GM12878 (cell line): ENCODE results near the gene NFATC1. TPM values are rescaled to one million over a fixed set of nuclear protein-coding genes. Genes with fewer than 3 reads are reported as not detected.

Source experiments
- ATAC-seq: fragments of 200-7000 bp; cut with Tn5 transposase; 3 replicates; pipeline ENCODE4 v1.9.1; 2020; ENCODE audit warnings: mild to moderate bottlenecking, moderate library complexity
- BruUV-seq: library from RNA; stranded (reverse); fragments of 400-500 nt; replicated peaks from 2 replicates; lab custom pipeline; 2021; lab: Mats Ljungman, UMichigan
- CTCF ChIA-PET: fragments of 300-600 bp; sonication (Branson Sonifier 250); formaldehyde crosslinking; extraction: SDS; loops from one replicate; lab custom pipeline; 2021; ENCODE audit warnings: inconsistent platforms; lab: Yijun Ruan, JAX
- POLR2A ChIA-PET: fragments of 350-600 bp; formaldehyde crosslinking; extraction: SDS; loops from one replicate; lab custom pipeline; 2021; ENCODE audit warnings: inconsistent platforms; lab: Charles Lee
- RAD21 ChIA-PET: fragments of 300-600 bp; sonication (Branson Sonifier 250); formaldehyde crosslinking; loops from one replicate; lab custom pipeline; 2023; ENCODE audit warnings: antibody characterized with exemption; ENCODE audit not compliant: unreplicated experiment; lab: Charles Lee
- SMC1A ChIA-PET: fragments of 300-600 bp; sonication (Branson Sonifier 250); formaldehyde crosslinking; loops from one replicate; lab custom pipeline; 2023; ENCODE audit not compliant: unreplicated experiment, uncharacterized antibody; lab: Charles Lee
- DNase-seq: peaks from one replicate; pipeline ENCODE4 v3.0.0-alpha.2; 2011; ENCODE audit warnings: low read depth, low spot score
- FAIRE-seq: peaks from 3 replicates; lab custom pipeline; 2011; peaks lifted over from hg19 to GRCh38; lab: Jason Lieb, UNC
- H2AFZ ChIP-seq: 2 replicates; pipeline ENCODE4 v1.6.0; 2011; ENCODE audit warnings: low read depth, low read length, control low read depth; ENCODE audit not compliant: control insufficient read depth
- H3K27ac ChIP-seq: 2 replicates; pipeline ENCODE4 v1.5.1; 2011; ENCODE audit warnings: control low read depth; ENCODE audit not compliant: control insufficient read depth, insufficient read depth
- H3K27me3 ChIP-seq, 2 experiments: replicated peaks in 1 of 2; 2 replicates each; pipeline versions ENCODE4 v1.6.0 to v1.6.1; 2011; ENCODE audit warnings: low read length in 1 of 2; ENCODE audit not compliant: control insufficient read depth in 2 of 2, insufficient read depth in 2 of 2
- H3K36me3 ChIP-seq, 2 experiments: 2 replicates each; pipeline ENCODE4 v1.5.1; 2011; ENCODE audit warnings: low read length in 1 of 2; ENCODE audit not compliant: control insufficient read depth in 2 of 2, insufficient read depth in 2 of 2
- H3K4me1 ChIP-seq: 2 replicates; pipeline ENCODE4 v1.6.1; 2011; ENCODE audit warnings: mild to moderate bottlenecking, low read length, moderate library complexity, mixed read lengths; ENCODE audit not compliant: control insufficient read depth, insufficient read depth
- H3K4me2 ChIP-seq: 2 replicates; pipeline ENCODE4 v1.6.0; 2011; ENCODE audit warnings: control low read depth; ENCODE audit not compliant: control insufficient read depth, insufficient read depth
- H3K4me3 ChIP-seq: fragments of 200-600 bp; sonication (generic); 2 replicates; pipeline ENCODE4 v1.5.1; 2016
- H3K79me2 ChIP-seq: 2 replicates; pipeline ENCODE4 v1.6.0; 2011; ENCODE audit warnings: low read length; ENCODE audit not compliant: control insufficient read depth, insufficient read depth
- H3K9ac ChIP-seq: 2 replicates; pipeline ENCODE4 v1.8.0; 2011; ENCODE audit warnings: low read length, control low read depth, mixed read lengths; ENCODE audit not compliant: control insufficient read depth, insufficient read depth
- H3K9me3 ChIP-seq: replicated peaks from 3 replicates; pipeline ENCODE4 v1.5.1; 2011; ENCODE audit warnings: mild to moderate bottlenecking, low read length; ENCODE audit not compliant: control insufficient read depth, insufficient read depth
- H4K20me1 ChIP-seq: 2 replicates; pipeline ENCODE4 v1.6.0; 2011; ENCODE audit not compliant: control insufficient read depth, insufficient read depth
- CEBPB ChIP-seq, 2 experiments: fragments of 150-350 bp in 1 of 2; IDR thresholded peaks; 2 replicates each; pipeline ENCODE4 v1.6.1; 2012 to 2014; ENCODE audit warnings: low read depth in 2 of 2, low read length in 2 of 2, borderline replicate concordance in 1 of 2, inconsistent platforms in 1 of 2
- CHD4 ChIP-seq: fragments of 200-600 bp; sonication (generic); IDR thresholded peaks from 2 replicates; pipeline ENCODE4 v1.6.1; 2016; ENCODE audit warnings: mild to moderate bottlenecking
- SMC3 ChIP-seq: IDR thresholded peaks from 2 replicates; pipeline ENCODE4 v1.6.1; 2011; ENCODE audit warnings: low read length, improper control_type of control experiment, borderline replicate concordance
- ZNF207 ChIP-seq: fragments of 450-650 bp; IDR thresholded peaks from 2 replicates; pipeline ENCODE4 v1.6.1; 2014; ENCODE audit warnings: antibody characterized with exemption, mild to moderate bottlenecking, borderline replicate concordance
- WGBS: methylation state at CpG from one replicate; pipeline ENCODE4 v1.1.6; 2016; ENCODE audit warnings: low lambda C conversion rate; ENCODE audit not compliant: insufficient replicate concordance, insufficient coverage; ENCODE audit errors: missing lambda C conversion rate; 5-methylcytosine and 5-hydroxymethylcytosine counted together
- in situ Hi-C: fragments of 300-500 bp; cut with MboI; formaldehyde crosslinking; loops from 9 replicates; pipeline ENCODE4 v1.14.3; 2018; ENCODE audit warnings: mixed read lengths
- intact Hi-C: fragments of 100-400 bp; cut with micrococcal nuclease; formaldehyde crosslinking; loops from one replicate; pipeline ENCODE4 v1.14.2; 2022; ENCODE audit not compliant: unreplicated experiment
- polyA plus RNA-seq, 11 experiments: library from polyadenylated mRNA; depleted of rRNA in 4 of 11; unstranded in 6 of 11; stranded (reverse) in 5 of 11; fragments of >200 nt; fragmentation: Nextera tagmentation in 4 of 11; fragmentation: Illumina TruSeq in 1 of 11; extraction: Ambion mirVana in 4 of 11; extraction: Trizol in 1 of 11; gene quantifications; 1 replicate in 1 of 11; 2 replicates in 10 of 11; pipeline versions ENCODE4 v1.2.1 to v1.2.3, GENCODE V29; 2011 to 2016; ENCODE audit warnings: inconsistent platforms in 2 of 11, missing spikeins in 2 of 11, low read depth in 1 of 11
- total RNA-seq, 4 experiments: library from RNA; depleted of rRNA in 3 of 4; stranded (reverse); fragments of >200 nt in 3 of 4; fragmentation: Illumina TruSeq in 1 of 4; extraction: Trizol in 1 of 4; gene quantifications; 2 replicates each; pipeline versions ENCODE4 v1.2.1 to v1.2.3, GENCODE V29; 2013 to 2021

The NFATC1 gene
- total and polyA plus RNA-seq, 10 of the 15 experiments (the other 5 are each of a cell fraction or from before 2014, with no cell fraction given) = 0.84 to 20.8 (median 5.1) TPM

DNA sequence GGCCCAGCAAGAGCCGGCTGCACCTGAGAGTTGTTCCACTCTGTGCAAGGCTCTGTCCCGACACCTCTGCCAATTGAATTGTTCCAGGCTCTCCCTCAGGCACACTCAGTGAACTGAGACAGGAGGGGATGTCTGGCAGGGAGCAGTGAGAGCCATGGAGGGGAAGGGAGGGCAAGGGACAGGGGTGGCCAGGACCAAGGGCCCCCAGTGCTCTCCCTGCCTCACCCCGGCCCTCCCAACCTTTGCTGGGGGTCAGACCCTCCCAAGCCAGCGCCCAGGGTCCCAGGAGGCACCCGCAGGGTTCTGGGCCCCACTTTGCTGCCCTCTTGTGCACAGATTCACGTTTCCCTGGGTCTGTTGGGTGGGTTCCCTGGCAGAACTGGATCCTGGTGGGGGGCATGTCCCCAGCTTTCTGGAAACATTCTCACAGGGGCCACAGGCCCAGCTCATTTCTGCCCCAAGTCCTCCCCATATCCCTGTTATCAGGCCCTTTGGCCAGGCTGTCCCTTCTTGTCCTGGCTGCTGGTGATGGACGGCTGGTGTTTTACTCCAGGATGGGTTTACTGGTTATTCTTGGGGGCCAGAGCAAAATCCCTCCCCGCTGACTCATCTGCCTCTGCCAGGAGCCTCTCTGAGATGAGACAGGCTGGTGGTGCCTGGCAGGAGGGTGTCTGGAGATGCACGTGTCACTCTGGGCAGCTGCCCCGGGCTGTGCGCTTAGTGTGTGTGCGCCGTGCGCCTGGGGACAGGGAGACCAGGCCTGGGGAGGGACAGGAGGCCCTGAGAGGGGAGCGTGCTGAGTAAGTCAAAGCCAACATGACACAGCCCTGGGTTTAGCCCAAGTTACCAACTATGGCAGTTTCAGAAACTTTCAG is 147.4 kb downstream of the NFATC1 start:
- BruUV-seq = no TSS peak
- Histone ChIP-seq H4K20me1 (no peaks in the 10 kb centered on the region), H3K27ac (no peak overlapping the region), H3K9me3 (no peaks in the 10 kb centered on the region; the same call in 2 of the 3 replicates), H3K4me1 (no peaks in the 10 kb centered on the region), H3K36me3 (no peaks in the 10 kb centered on the region), H3K4me2 (no peak overlapping the region), H3K9ac (no peak overlapping the region), H3K79me2 (no peaks in the 10 kb centered on the region), H3K27me3 (no peaks in the 10 kb centered on the region), H2AFZ (no peak overlapping the region), H3K4me3 (no peak overlapping the region)
- 54% methylated on average over 15 of the region's 15 CpGs for WGBS
- ATAC-seq = no peak
- in situ Hi-C loops = no loop called here
- POLR2A ChIA-PET = no interaction called here
- SMC1A ChIA-PET = interaction anchor here (0.8 kb wide), 1 partner anchor 77 kb away, joined by 3 read pairs; no protein-coding TSS in a partner anchor
- CTCF ChIA-PET = no interaction called here
- no peak for FAIRE-seq
- RAD21 ChIA-PET = no interaction called here
- no peak for DNase-seq
- intact Hi-C loops = no loop called here
- TF ChIP-seq SMC3 (no peak), CEBPB (IDR thresholded peaks at IDR 0.05; ENCODE audit: borderline replicate concordance in 1 of 2, low read depth in 2 of 2, low read length in 2 of 2) (no peak), CHD4 (no peak)

- ChIA-PET SMC1A (interaction anchor here (0.8 kb wide), 1 partner anchor 78 kb away, joined by 3 read pairs; no protein-coding TSS in a partner anchor), RAD21 (no interaction called here), POLR2A (no interaction called here), CTCF (no interaction called here)
- no TSS peak for BruUV-seq
- DNase-seq = no peak
- in situ Hi-C loops (no loop called here), intact Hi-C loops (no loop called here)
- H3K27me3 ChIP-seq = no peaks in the 10 kb centered on the region
- no peak overlapping the region for H3K9ac ChIP-seq
- no peak overlapping the region for H3K4me3 ChIP-seq
- no peak for ATAC-seq
- H3K27ac ChIP-seq = no peak overlapping the region
- no peak overlapping the region for H2AFZ ChIP-seq
- FAIRE-seq = no peak
- 33% methylated on average over 21 of the region's 21 CpGs for WGBS
- no peaks in the 10 kb centered on the region for H4K20me1 ChIP-seq
- H3K4me1 ChIP-seq = no peaks in the 10 kb centered on the region
- no peaks in the 10 kb centered on the region; the same call in 2 of the 3 replicates for H3K9me3 ChIP-seq
- no peaks in the 10 kb centered on the region for H3K36me3 ChIP-seq
- no peak overlapping the region for H3K4me2 ChIP-seq
- no peaks in the 10 kb centered on the region for H3K79me2 ChIP-seq
- TF ChIP-seq ZNF207 = no peak
These were observed 148.2 kb downstream of the NFATC1 start for GRCh38 chr18:79543861-79544385.
